Neural cell (in vitro differentiated cells): ENCODE results near the gene ACAD11. TPM values are rescaled to one million over a fixed set of nuclear protein-coding genes. Genes with fewer than 3 reads are reported as not detected.

Experiments
- H2AFZ ChIP-seq: fragments of 200-600, 300-800 bp; sonication (generic), shearing (Covaris generic); 2 replicates; pipeline ENCODE4 v1.6.0; 2014; ENCODE audit warnings: low read depth, mild to moderate bottlenecking, antibody characterized with exemption, low read length, moderate library complexity
- H3F3A ChIP-seq: fragments of 200-600 bp; shearing (Covaris generic); 2 replicates; pipeline ENCODE4 v1.6.1; 2016; ENCODE audit warnings: mild to moderate bottlenecking, moderate library complexity, mixed read lengths, antibody characterized with exemption, low read length; ENCODE audit not compliant: insufficient read depth, poor library complexity, severe bottlenecking
- H3K27ac ChIP-seq: fragments of 200-600, 300-800 bp; sonication (generic), shearing (Covaris generic); 2 replicates; pipeline ENCODE4 v1.5.1; 2014; ENCODE audit warnings: mild to moderate bottlenecking, low read length, moderate library complexity
- H3K27me3 ChIP-seq: fragments of 300-800, 200-600 bp; sonication (generic), shearing (Covaris generic); 2 replicates; pipeline ENCODE4 v1.6.0; 2014; ENCODE audit warnings: mild to moderate bottlenecking, low read depth, low read length, moderate library complexity; ENCODE audit not compliant: insufficient read depth
- H3K36me3 ChIP-seq: fragments of 300-800, 200-600 bp; sonication (generic), shearing (Covaris generic); 2 replicates; pipeline ENCODE4 v1.5.1; 2014; ENCODE audit warnings: mild to moderate bottlenecking, antibody characterized with exemption, low read length, moderate library complexity; ENCODE audit not compliant: insufficient read depth
- H3K4me2 ChIP-seq: fragments of 300-800, 200-600 bp; sonication (generic), shearing (Covaris generic); 2 replicates; pipeline ENCODE4 v1.6.0; 2014; ENCODE audit warnings: mild to moderate bottlenecking, low read length
- H3K4me3 ChIP-seq: fragments of 300-800, 200-600 bp; sonication (generic), shearing (Covaris generic); 2 replicates; pipeline ENCODE4 v1.5.1; 2014; ENCODE audit warnings: mild to moderate bottlenecking, low read length, moderate library complexity
- H3K79me2 ChIP-seq: fragments of 200-600 bp; shearing (Covaris generic); replicated peaks from 2 replicates; pipeline ENCODE4 v1.6.0; 2014; ENCODE audit warnings: mild to moderate bottlenecking, low read length, moderate library complexity; ENCODE audit not compliant: insufficient read depth
- H3K9ac ChIP-seq: fragments of 300-800, 200-600 bp; sonication (generic), shearing (Covaris generic); 2 replicates; pipeline ENCODE4 v1.6.1; 2016; ENCODE audit warnings: mild to moderate bottlenecking, low read length, mixed read lengths
- H3K9me2 ChIP-seq: fragments of 200-600 bp; shearing (Covaris generic); 2 replicates; pipeline ENCODE4 v1.6.1; 2016; ENCODE audit warnings: mild to moderate bottlenecking, low read length, mixed read lengths; ENCODE audit not compliant: insufficient read depth
- H3K9me3 ChIP-seq: fragments of 200-600, 300-800 bp; sonication (generic), shearing (Covaris generic); 2 replicates; pipeline ENCODE4 v1.6.1; 2016; ENCODE audit warnings: mild to moderate bottlenecking, mixed run types, low read length, moderate library complexity, mixed read lengths
- H4K20me1 ChIP-seq: fragments of 200-600 bp; shearing (Covaris generic); 2 replicates; pipeline ENCODE4 v1.6.1; 2016; ENCODE audit warnings: mild to moderate bottlenecking, mixed run types; ENCODE audit not compliant: insufficient read depth
- EP300 ChIP-seq: fragments of 450-650 bp; conservative IDR thresholded peaks from 2 replicates; pipeline ENCODE4 v1.6.1; 2014; ENCODE audit warnings: antibody characterized with exemption, mild to moderate bottlenecking, moderate library complexity; ENCODE audit not compliant: poor library complexity, severe bottlenecking
- EZH2 ChIP-seq: fragments of 200-600, 300-800 bp; shearing (Covaris generic), sonication (generic); IDR thresholded peaks from 2 replicates; pipeline ENCODE4 v1.6.1; 2014; ENCODE audit warnings: antibody characterized with exemption, low read length, borderline replicate concordance, mild to moderate bottlenecking; ENCODE audit not compliant: insufficient read depth, poor library complexity, severe bottlenecking
- MXI1 ChIP-seq: fragments of 450-650 bp; conservative IDR thresholded peaks from 2 replicates; pipeline ENCODE4 v1.6.1; 2014; ENCODE audit warnings: antibody characterized with exemption, mild to moderate bottlenecking; ENCODE audit not compliant: poor library complexity, severe bottlenecking
- POLR2AphosphoS5 ChIP-seq: IDR thresholded peaks from 2 replicates; pipeline ENCODE4 v1.6.1; 2012
- RAD21 ChIP-seq: fragments of 450-650 bp; conservative IDR thresholded peaks from 2 replicates; pipeline ENCODE4 v1.6.1; 2014; ENCODE audit warnings: antibody characterized with exemption, mild to moderate bottlenecking, moderate library complexity
- SMC3 ChIP-seq: fragments of 450-650 bp; conservative IDR thresholded peaks from 2 replicates; pipeline ENCODE4 v1.6.1; 2014; ENCODE audit warnings: antibody characterized with exemption, mild to moderate bottlenecking, moderate library complexity; ENCODE audit not compliant: poor library complexity
- TAF1 ChIP-seq: IDR thresholded peaks from 2 replicates; pipeline ENCODE4 v1.6.1; 2012; ENCODE audit warnings: low read depth
- polyA plus RNA-seq: library from polyadenylated mRNA; depleted of rRNA; stranded (reverse); fragments of >200 nt; gene quantifications from 2 replicates; pipeline ENCODE4 v1.2.3, GENCODE V29; 2014
- TF ChIP-seq, protein P1 (sequence below): fragments of 450-650 bp; IDR thresholded peaks from 2 replicates; pipeline ENCODE4 v1.5.1; 2014; ENCODE audit warnings: antibody characterized with exemption, mild to moderate bottlenecking, moderate library complexity; ENCODE audit not compliant: poor library complexity, severe bottlenecking
- TF ChIP-seq, protein P2 (sequence below): IDR thresholded peaks from 2 replicates; pipeline ENCODE4 v1.6.1; 2012; ENCODE audit warnings: borderline replicate concordance

Gene ACAD11
- polyA plus RNA-seq, 1 donor from 2014 or later: 19.2 TPM

DNA sequence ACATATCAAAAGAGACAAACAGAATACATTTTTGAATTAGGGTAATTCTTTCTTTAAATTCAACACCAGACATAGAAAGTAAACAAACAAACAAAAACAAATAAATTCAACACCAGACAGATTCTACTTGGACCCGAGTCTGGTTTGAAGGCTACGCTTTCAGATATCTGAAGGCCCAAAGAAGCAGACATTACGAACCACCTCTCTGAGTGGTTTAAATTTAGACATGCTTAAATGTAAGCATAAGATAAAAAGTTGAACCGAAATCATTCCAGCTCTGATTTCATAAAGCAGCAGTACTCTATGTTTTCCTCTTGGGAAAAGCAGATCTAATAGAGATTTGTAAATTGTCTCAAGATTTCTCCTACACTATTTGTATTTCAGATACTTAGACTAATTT is 30.4 kb upstream of the ACAD11 start:
- H3K9me2 ChIP-seq: no peaks in the 10 kb centered on the region
- H4K20me1 ChIP-seq: no peaks in the 10 kb centered on the region
- H2AFZ ChIP-seq: no peak overlapping the region
- TF ChIP-seq, protein P1, sequence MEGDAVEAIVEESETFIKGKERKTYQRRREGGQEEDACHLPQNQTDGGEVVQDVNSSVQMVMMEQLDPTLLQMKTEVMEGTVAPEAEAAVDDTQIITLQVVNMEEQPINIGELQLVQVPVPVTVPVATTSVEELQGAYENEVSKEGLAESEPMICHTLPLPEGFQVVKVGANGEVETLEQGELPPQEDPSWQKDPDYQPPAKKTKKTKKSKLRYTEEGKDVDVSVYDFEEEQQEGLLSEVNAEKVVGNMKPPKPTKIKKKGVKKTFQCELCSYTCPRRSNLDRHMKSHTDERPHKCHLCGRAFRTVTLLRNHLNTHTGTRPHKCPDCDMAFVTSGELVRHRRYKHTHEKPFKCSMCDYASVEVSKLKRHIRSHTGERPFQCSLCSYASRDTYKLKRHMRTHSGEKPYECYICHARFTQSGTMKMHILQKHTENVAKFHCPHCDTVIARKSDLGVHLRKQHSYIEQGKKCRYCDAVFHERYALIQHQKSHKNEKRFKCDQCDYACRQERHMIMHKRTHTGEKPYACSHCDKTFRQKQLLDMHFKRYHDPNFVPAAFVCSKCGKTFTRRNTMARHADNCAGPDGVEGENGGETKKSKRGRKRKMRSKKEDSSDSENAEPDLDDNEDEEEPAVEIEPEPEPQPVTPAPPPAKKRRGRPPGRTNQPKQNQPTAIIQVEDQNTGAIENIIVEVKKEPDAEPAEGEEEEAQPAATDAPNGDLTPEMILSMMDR: no peak
- TF ChIP-seq EP300: no peak
- TF ChIP-seq, protein P2, sequence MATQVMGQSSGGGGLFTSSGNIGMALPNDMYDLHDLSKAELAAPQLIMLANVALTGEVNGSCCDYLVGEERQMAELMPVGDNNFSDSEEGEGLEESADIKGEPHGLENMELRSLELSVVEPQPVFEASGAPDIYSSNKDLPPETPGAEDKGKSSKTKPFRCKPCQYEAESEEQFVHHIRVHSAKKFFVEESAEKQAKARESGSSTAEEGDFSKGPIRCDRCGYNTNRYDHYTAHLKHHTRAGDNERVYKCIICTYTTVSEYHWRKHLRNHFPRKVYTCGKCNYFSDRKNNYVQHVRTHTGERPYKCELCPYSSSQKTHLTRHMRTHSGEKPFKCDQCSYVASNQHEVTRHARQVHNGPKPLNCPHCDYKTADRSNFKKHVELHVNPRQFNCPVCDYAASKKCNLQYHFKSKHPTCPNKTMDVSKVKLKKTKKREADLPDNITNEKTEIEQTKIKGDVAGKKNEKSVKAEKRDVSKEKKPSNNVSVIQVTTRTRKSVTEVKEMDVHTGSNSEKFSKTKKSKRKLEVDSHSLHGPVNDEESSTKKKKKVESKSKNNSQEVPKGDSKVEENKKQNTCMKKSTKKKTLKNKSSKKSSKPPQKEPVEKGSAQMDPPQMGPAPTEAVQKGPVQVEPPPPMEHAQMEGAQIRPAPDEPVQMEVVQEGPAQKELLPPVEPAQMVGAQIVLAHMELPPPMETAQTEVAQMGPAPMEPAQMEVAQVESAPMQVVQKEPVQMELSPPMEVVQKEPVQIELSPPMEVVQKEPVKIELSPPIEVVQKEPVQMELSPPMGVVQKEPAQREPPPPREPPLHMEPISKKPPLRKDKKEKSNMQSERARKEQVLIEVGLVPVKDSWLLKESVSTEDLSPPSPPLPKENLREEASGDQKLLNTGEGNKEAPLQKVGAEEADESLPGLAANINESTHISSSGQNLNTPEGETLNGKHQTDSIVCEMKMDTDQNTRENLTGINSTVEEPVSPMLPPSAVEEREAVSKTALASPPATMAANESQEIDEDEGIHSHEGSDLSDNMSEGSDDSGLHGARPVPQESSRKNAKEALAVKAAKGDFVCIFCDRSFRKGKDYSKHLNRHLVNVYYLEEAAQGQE: no peak
- TF ChIP-seq POLR2AphosphoS5: no peak
- no peak for TF ChIP-seq EZH2
- no peak for TF ChIP-seq SMC3
- no peak for TF ChIP-seq RAD21
- no peak for TF ChIP-seq TAF1
- TF ChIP-seq MXI1: no peak
- H3K36me3 ChIP-seq: no peaks in the 10 kb centered on the region
- H3F3A ChIP-seq: no peaks in the 10 kb centered on the region
- H3K9me3 ChIP-seq: no peaks in the 10 kb centered on the region
- H3K27ac ChIP-seq: no peak overlapping the region
- H3K79me2 ChIP-seq: no peaks in the 10 kb centered on the region
- no peak overlapping the region for H3K4me2 ChIP-seq
- H3K4me3 ChIP-seq: no peak overlapping the region
- no peaks in the 10 kb centered on the region for H3K27me3 ChIP-seq
- H3K9ac ChIP-seq: no peak overlapping the region

DNA sequence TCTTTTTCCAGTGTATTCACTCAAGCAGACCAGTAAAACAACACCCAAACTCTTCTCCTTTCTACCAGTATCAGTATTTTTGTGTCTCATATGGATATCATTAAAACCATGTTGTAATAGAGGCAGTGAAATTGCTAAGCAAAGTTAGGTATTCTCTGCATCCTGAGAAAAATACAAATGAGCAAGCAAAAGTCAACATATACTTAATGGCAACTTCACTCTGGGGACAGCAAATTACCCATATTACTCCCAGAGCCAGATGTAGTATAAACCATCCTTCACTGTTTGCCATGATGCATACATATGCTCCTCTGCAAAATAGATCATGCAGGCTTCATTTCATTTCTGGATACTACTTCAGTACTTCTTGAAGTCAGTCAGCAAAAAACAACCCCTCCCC is 22.6 kb upstream of the ACAD11 start:
- no peak overlapping the region for H3K27ac ChIP-seq
- H4K20me1 ChIP-seq: no peaks in the 10 kb centered on the region
- H3K27me3 ChIP-seq: no peaks in the 10 kb centered on the region
- H3K9me3 ChIP-seq: no peaks in the 10 kb centered on the region
- no peaks in the 10 kb centered on the region for H3F3A ChIP-seq
- H3K4me3 ChIP-seq: no peak overlapping the region
- H2AFZ ChIP-seq: no peak overlapping the region
- H3K9me2 ChIP-seq: no peaks in the 10 kb centered on the region
- no peak overlapping the region for H3K4me2 ChIP-seq
- H3K36me3 ChIP-seq: no peaks in the 10 kb centered on the region
- no peaks in the 10 kb centered on the region for H3K79me2 ChIP-seq
- no peak for TF ChIP-seq EP300
- TF ChIP-seq, protein P1: no peak
- TF ChIP-seq SMC3: no peak
- no peak for TF ChIP-seq EZH2
- no peak for TF ChIP-seq TAF1
- TF ChIP-seq MXI1: no peak
- TF ChIP-seq RAD21: no peak
- TF ChIP-seq POLR2AphosphoS5: no peak
- TF ChIP-seq, protein P2: no peak
- no peak overlapping the region for H3K9ac ChIP-seq
